MCF 10A (cell line): ENCODE data around the gene PGBD5. TPM values are rescaled to one million over a fixed set of nuclear protein-coding genes. Genes with fewer than 3 reads are reported as not detected.

ENCODE experiments used
- BruUV-seq: library from RNA; stranded (reverse); fragments of 400-500 nt; replicated peaks from 2 replicates; lab custom pipeline; 2021; lab: Mats Ljungman, UMichigan
- CTCF ChIA-PET: fragments of 300-600 bp; sonication (Branson Sonifier 250); formaldehyde crosslinking; extraction: SDS; loops from one replicate; lab custom pipeline; 2021; ENCODE audit warnings: antibody characterized with exemption, inconsistent platforms; lab: Yijun Ruan, JAX
- POLR2A ChIA-PET: fragments of 300-600, 350-650 bp; sonication (Branson Sonifier 250); formaldehyde crosslinking; extraction: SDS; loops from one replicate; lab custom pipeline; 2020; ENCODE audit warnings: antibody characterized with exemption, inconsistent platforms; lab: Yijun Ruan, JAX
- DNase-seq: peaks from one replicate; pipeline ENCODE4 v3.0.0-alpha.2; 2018; ENCODE audit not compliant: unreplicated experiment
- H3K27ac Mint-ChIP-seq: one replicate; pipeline ENCODE4 v1.8.0; 2022; ENCODE audit warnings: mild to moderate bottlenecking, low read depth, mixed read lengths; ENCODE audit not compliant: unreplicated experiment
- H3K27me3 Mint-ChIP-seq: one replicate; pipeline ENCODE4 v1.8.0; 2022; ENCODE audit warnings: mixed read lengths; ENCODE audit not compliant: insufficient read depth, unreplicated experiment
- H3K36me3 Mint-ChIP-seq: one replicate; pipeline ENCODE4 v1.8.0; 2022; ENCODE audit warnings: mild to moderate bottlenecking, moderate library complexity, mixed read lengths; ENCODE audit not compliant: insufficient read depth, unreplicated experiment
- H3K4me1 Mint-ChIP-seq: one replicate; pipeline ENCODE4 v1.8.0; 2022; ENCODE audit warnings: mixed read lengths; ENCODE audit not compliant: insufficient read depth, unreplicated experiment
- H3K4me3 Mint-ChIP-seq: one replicate; pipeline ENCODE4 v1.8.0; 2022; ENCODE audit warnings: mild to moderate bottlenecking, moderate library complexity, mixed read lengths; ENCODE audit not compliant: unreplicated experiment
- H3K9me3 Mint-ChIP-seq: one replicate; pipeline ENCODE4 v1.8.0; 2022; ENCODE audit warnings: mixed read lengths; ENCODE audit not compliant: unreplicated experiment
- CTCF ChIP-seq: fragments of 200-600 bp; IDR thresholded peaks from one replicate; pipeline ENCODE4 v1.8.0; 2022; ENCODE audit warnings: antibody characterized with exemption, mild to moderate bottlenecking; ENCODE audit not compliant: unreplicated experiment
- intact Hi-C: fragments of 100-400 bp; cut with micrococcal nuclease; formaldehyde crosslinking; loops from 2 replicates; pipeline ENCODE4 v1.14.1; 2022
- total RNA-seq: library from RNA; stranded (reverse); gene quantifications from 2 replicates; pipeline ENCODE4 v1.2.3, GENCODE V29; 2022

Gene PGBD5
- total RNA-seq, 1 experiment from 2014 or later: 1.2 TPM

GRCh38 chr1:230453377-230453776, 27.2 kb upstream of the PGBD5 start:
- H3K9me3 Mint-ChIP-seq: no peaks in the 10 kb centered on the region
- DNase-seq: no peak
- BruUV-seq: no TSS peak
- H3K4me1 Mint-ChIP-seq: peaks cover 5% of the 10 kb centered on the region
- no peak overlapping the region for H3K4me3 Mint-ChIP-seq
- no peak overlapping the region for H3K27ac Mint-ChIP-seq
- intact Hi-C loops: no loop called here
- POLR2A ChIA-PET: interaction anchor here (0.6 to 1.4 kb wide), 4 partner anchors 8 to 1299 kb away, joined by 3 to 4 read pairs (median 3); no protein-coding TSS in a partner anchor
- H3K36me3 Mint-ChIP-seq: no peaks in the 10 kb centered on the region
- TF ChIP-seq CTCF: no peak
- CTCF ChIA-PET: interaction anchor here (0.8 to 1.3 kb wide), 2 partner anchors 28 to 141 kb away, joined by 3 to 4 read pairs; no protein-coding TSS in a partner anchor
- no peaks in the 10 kb centered on the region for H3K27me3 Mint-ChIP-seq

- CTCF ChIA-PET: interaction anchor here (0.7 to 1.3 kb wide), 3 partner anchors 10 to 200 kb away, joined by 3 to 4 read pairs (median 3); no protein-coding TSS in a partner anchor
- Mint-ChIP-seq H3K27me3 (peaks cover 40% of the 10 kb centered on the region), H3K4me3 (no peak overlapping the region), H3K9me3 (peaks cover 14% of the 10 kb centered on the region), H3K36me3 (peaks cover 6% of the 10 kb centered on the region), H3K27ac (no peak overlapping the region), H3K4me1 (no peaks in the 10 kb centered on the region)
- DNase-seq: no peak
- intact Hi-C loops: no loop called here
- no peak for TF ChIP-seq CTCF
- POLR2A ChIA-PET: interaction anchor here (0.5 to 1.4 kb wide), 4 partner anchors 10 to 816 kb away, joined by 3 to 4 read pairs (median 4); no protein-coding TSS in a partner anchor
- no TSS peak for BruUV-seq
These were observed 15.3 kb upstream of the PGBD5 start for GRCh38 chr1:230441183-230442029.

- TF ChIP-seq CTCF: no peak
- intact Hi-C loops: no loop called here
These were observed 9.0 kb upstream of the PGBD5 start for GRCh38 chr1:230435108-230435507.

GRCh38 chr1:230431527-230431926, 5.4 kb upstream of the PGBD5 start:
- no peaks in the 10 kb centered on the region for H3K9me3 Mint-ChIP-seq
- H3K27ac Mint-ChIP-seq: no peak overlapping the region
- TF ChIP-seq CTCF: no peak
- no peaks in the 10 kb centered on the region for H3K36me3 Mint-ChIP-seq
- DNase-seq: peak; percentile 27
- POLR2A ChIA-PET: no interaction called here
- peaks cover 16% of the 10 kb centered on the region for H3K27me3 Mint-ChIP-seq
- H3K4me3 Mint-ChIP-seq: no peak overlapping the region
- intact Hi-C loops: no loop called here
- CTCF ChIA-PET: no interaction called here
- H3K4me1 Mint-ChIP-seq: peaks cover 6% of the 10 kb centered on the region
- BruUV-seq: no TSS peak

More at GRCh38 chr1:230435108-230435507, 9.0 kb upstream of the PGBD5 start:
- ChIA-PET CTCF (no interaction called here), POLR2A (no interaction called here)
- Mint-ChIP-seq H3K36me3 (peaks cover 5% of the 10 kb centered on the region), H3K9me3 (peaks cover 7% of the 10 kb centered on the region), H3K4me1 (no peaks in the 10 kb centered on the region), H3K27me3 (peaks cover 32% of the 10 kb centered on the region), H3K27ac (no peak overlapping the region), H3K4me3 (no peak overlapping the region)
- no peak for DNase-seq
- BruUV-seq: no TSS peak
